Gastrocnemius medialis (tissue), 4 donors: Measurements from ENCODE around the gene CMTM2. TPM values are rescaled to one million over a fixed set of nuclear protein-coding genes. Genes with fewer than 3 reads are reported as not detected.

Experiments
- ATAC-seq, 2 donors: fragments of 150-250 bp; one replicate each; pipeline ENCODE4 v1.9.1; 2016
- DNase-seq, 2 donors: peaks; one replicate each; pipeline ENCODE4 v3.0.0-alpha.2; 2019
- H3K27ac ChIP-seq, 4 donors: fragments of 200-600 bp; sonication (generic); 1 replicate in 1 of 4; 2 replicates in 3 of 4; pipeline ENCODE4 v1.5.1; 2016 to 2018; ENCODE audit warnings: mild to moderate bottlenecking in 2 of 4, moderate library complexity in 1 of 4
- H3K27me3 ChIP-seq, 3 donors: fragments of 200-600 bp; sonication (generic) in 2 of 3; 1 replicate in 1 of 3; 2 replicates in 2 of 3; pipeline versions ENCODE4 v1.5.1 to v1.6.0; 2016 to 2019; ENCODE audit warnings: mild to moderate bottlenecking in 1 of 3, moderate library complexity in 1 of 3
- H3K36me3 ChIP-seq, 2 donors: fragments of 200-600 bp; sonication (generic) in 1 of 2; one replicate each; pipeline ENCODE4 v1.5.1; 2017 to 2018
- H3K4me1 ChIP-seq, 2 donors: fragments of 200-600 bp; sonication (generic) in 1 of 2; one replicate each; pipeline ENCODE4 v1.5.1; 2016 to 2017; ENCODE audit warnings: mild to moderate bottlenecking in 2 of 2
- H3K4me3 ChIP-seq, 4 donors: fragments of 200-600 bp; sonication (generic) in 3 of 4; 1 replicate in 1 of 4; 2 replicates in 3 of 4; pipeline ENCODE4 v1.5.1; 2016 to 2019; ENCODE audit warnings: mild to moderate bottlenecking in 2 of 4
- H3K9me3 ChIP-seq, 3 donors: fragments of 200-600 bp; sonication (generic) in 2 of 3; 1 replicate in 1 of 3; 2 replicates in 2 of 3; pipeline ENCODE4 v1.5.1; 2016 to 2019
- POLR2A ChIP-seq, 2 donors: fragments of 450-650 bp; IDR thresholded peaks; one replicate each; pipeline ENCODE4 v1.6.1; 2017; ENCODE audit warnings: antibody characterized with exemption in 2 of 2, mild to moderate bottlenecking in 2 of 2, moderate library complexity in 2 of 2
- in situ Hi-C, 4 donors: fragments of 200-750 bp; cut with MboI; loops; one replicate each; pipeline versions ENCODE4 v1.15.0 to v1.8.0; 2017; ENCODE audit warnings: low sequenced_read_pairs in 4 of 4
- intact Hi-C: fragments of 100-400 bp; cut with DNase I; formaldehyde crosslinking; loops from one replicate; pipeline ENCODE4 v1.15.1; 2023; ENCODE audit warnings: low total_unique reads
- total RNA-seq, 4 donors: library from RNA; depleted of rRNA; stranded (reverse); fragments of >200 nt; gene quantifications; one replicate each; pipeline versions ENCODE4 v1.1.0 to v1.2.3, GENCODE V29; 2016
- TF ChIP-seq, protein P1 (sequence below), 5 experiments: fragments of 450-650 bp in 3 of 5; fragments of 200-600 bp in 2 of 5; sonication (generic) in 2 of 5; IDR thresholded peaks in 4 of 5; conservative IDR thresholded peaks in 1 of 5; 1 replicate in 4 of 5; 2 replicates in 1 of 5; pipeline ENCODE4 v1.5.1; 2016 to 2019; ENCODE audit warnings: antibody characterized with exemption in 5 of 5, mild to moderate bottlenecking in 3 of 5, moderate library complexity in 3 of 5

CMTM2 gene, protein sequence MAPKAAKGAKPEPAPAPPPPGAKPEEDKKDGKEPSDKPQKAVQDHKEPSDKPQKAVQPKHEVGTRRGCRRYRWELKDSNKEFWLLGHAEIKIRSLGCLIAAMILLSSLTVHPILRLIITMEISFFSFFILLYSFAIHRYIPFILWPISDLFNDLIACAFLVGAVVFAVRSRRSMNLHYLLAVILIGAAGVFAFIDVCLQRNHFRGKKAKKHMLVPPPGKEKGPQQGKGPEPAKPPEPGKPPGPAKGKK
- not detected for total RNA-seq

DNA sequence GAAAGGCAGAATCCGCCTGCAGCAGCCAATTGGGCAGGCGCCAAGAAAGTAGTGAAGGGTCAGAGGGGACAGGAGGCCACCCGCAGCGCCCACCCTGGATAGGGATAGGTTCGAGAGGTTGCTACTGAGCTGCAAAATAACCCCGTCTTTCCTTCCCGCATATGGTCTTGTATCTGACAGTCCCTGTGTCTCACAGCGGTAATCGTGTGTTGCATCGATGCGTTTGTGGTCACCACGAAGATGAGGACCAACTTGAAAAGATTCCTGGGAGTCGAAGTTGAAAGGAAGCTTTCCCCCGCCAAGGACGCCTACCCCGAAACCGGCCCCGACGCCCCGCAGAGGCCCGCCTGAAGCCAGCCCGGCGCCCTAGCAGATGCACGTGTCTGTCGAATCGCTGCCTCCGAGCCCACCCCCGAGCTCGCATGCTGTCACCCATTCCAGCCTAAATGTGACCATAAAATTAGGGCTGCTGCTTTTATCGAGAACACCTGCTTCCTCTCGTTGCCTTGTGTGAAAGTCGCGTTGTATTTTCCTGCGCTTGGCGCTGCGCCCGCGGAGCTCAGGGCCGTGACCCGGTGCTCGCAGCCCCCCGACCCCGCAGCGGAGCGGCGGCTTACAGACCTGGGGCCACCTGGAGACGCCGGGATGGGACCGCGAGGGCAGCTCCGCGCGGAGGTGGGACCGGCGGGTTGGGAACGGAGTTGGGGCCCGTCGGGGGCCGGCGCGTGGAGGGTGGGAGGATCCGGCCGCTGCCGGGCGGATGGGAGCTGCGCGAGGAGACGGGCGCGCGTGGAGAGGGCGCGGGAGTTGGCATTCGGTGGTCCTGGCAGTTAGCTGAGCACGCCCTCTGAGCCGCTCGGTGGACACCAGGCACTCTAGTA is at the start of gene CMTM2:
Gene CMTM2, plus strand, starts transcription at position 813 of the 881 bp plus-strand sequence. CDS start 145 bp downstream, outside the sequence.
- no peaks in the 10 kb centered on the region for H3K9me3 ChIP-seq
- TF ChIP-seq, protein P1, sequence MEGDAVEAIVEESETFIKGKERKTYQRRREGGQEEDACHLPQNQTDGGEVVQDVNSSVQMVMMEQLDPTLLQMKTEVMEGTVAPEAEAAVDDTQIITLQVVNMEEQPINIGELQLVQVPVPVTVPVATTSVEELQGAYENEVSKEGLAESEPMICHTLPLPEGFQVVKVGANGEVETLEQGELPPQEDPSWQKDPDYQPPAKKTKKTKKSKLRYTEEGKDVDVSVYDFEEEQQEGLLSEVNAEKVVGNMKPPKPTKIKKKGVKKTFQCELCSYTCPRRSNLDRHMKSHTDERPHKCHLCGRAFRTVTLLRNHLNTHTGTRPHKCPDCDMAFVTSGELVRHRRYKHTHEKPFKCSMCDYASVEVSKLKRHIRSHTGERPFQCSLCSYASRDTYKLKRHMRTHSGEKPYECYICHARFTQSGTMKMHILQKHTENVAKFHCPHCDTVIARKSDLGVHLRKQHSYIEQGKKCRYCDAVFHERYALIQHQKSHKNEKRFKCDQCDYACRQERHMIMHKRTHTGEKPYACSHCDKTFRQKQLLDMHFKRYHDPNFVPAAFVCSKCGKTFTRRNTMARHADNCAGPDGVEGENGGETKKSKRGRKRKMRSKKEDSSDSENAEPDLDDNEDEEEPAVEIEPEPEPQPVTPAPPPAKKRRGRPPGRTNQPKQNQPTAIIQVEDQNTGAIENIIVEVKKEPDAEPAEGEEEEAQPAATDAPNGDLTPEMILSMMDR (IDR thresholded peaks at IDR 0.05 in 4 of 5, conservative IDR thresholded peaks at IDR 0.05 in 1 of 5): no peak
- TF ChIP-seq POLR2A (IDR thresholded peaks at IDR 0.05): no peak
- no peak for ATAC-seq
- in situ Hi-C loops: no loop called here
- DNase-seq: no peak
- intact Hi-C loops: no loop called here
- peaks cover 13 to 29% (median 20%) of the 10 kb centered on the region in 3 donors for H3K27me3 ChIP-seq
- H3K27ac ChIP-seq: no peak within 1 kb of the TSS
- peaks cover 27% of the 10 kb centered on the region in 2 donors for H3K4me1 ChIP-seq
- no peaks in the 10 kb centered on the region for H3K36me3 ChIP-seq
- peak within 1 kb of the TSS; percentile 17 to 45 (median 33) for H3K4me3 ChIP-seq

DNA sequence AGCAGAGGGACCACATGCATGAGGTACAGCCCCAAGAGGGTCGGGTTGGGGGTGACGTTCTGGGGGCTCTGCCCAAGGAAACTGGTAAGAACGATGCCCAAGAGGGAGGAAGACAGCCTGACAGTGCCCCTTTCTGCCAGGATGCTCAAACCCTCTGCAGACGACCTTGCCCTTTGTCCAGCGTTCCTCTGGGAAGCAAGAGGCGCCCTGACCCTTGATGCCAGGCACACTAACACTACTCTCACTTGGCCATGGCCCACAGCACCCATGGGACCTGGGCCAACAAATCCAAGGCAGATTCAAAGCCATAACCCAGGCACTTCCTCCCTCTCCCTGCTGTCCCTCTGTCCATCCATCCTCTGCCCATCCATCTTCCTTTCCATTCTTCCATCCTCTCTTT is 49.8 kb upstream of the CMTM2 start:
- DNase-seq (no peak), ATAC-seq (no peak)
- Histone ChIP-seq H3K4me1 (peaks cover 8 to 19% of the 10 kb centered on the region in 2 donors), H3K9me3 (no peaks in the 10 kb centered on the region), H3K36me3 (peaks cover 0 to 45% of the 10 kb centered on the region in 2 donors), H3K4me3 (no peak overlapping the region), H3K27me3 (no peaks in the 10 kb centered on the region), H3K27ac (no peak overlapping the region)
- no peak for TF ChIP-seq POLR2A (IDR thresholded peaks at IDR 0.05)
- TF ChIP-seq, protein P1 (IDR thresholded peaks at IDR 0.05 in 4 of 5, conservative IDR thresholded peaks at IDR 0.05 in 1 of 5): no peak
- in situ Hi-C loops: no loop called here
- intact Hi-C loops: no loop called here

DNA sequence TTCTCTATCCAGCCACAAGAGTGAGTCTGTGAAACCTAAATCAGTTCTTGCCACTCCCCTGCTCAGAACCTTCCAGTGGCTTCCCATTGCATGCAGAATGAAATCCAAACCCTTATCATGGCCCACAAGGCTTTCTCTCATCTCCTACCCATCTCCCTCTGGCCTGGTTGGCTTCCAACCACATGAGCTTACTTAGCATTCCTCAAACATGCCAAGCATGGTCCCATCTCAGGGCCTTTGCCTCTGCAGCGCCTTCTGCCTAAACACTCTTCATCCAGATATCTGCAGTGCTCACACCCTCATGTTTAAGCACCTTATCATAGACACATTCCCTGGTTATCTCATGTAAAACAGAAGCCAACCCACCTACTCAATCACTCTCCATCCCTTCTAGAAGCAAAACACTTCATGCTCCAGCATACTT is 44.9 kb upstream of the CMTM2 start:
- H3K36me3 ChIP-seq: peaks cover 0 to 47% of the 10 kb centered on the region in 2 donors
- H3K4me3 ChIP-seq: no peak overlapping the region
- no peaks in the 10 kb centered on the region for H3K9me3 ChIP-seq
- ATAC-seq (peak; percentile 27 to 50), DNase-seq (peak in 1 of 2 donors; percentile 27)
- H3K27ac ChIP-seq: peak overlapping the region in 1 of 4 donors; percentile 35
- in situ Hi-C loops (no loop called here), intact Hi-C loops (no loop called here)
- TF ChIP-seq POLR2A (IDR thresholded peaks at IDR 0.05): no peak
- TF ChIP-seq, protein P1 (IDR thresholded peaks at IDR 0.05 in 4 of 5, conservative IDR thresholded peaks at IDR 0.05 in 1 of 5): no peak
- H3K27me3 ChIP-seq: no peaks in the 10 kb centered on the region
- peaks cover 10 to 19% of the 10 kb centered on the region in 2 donors for H3K4me1 ChIP-seq

DNA sequence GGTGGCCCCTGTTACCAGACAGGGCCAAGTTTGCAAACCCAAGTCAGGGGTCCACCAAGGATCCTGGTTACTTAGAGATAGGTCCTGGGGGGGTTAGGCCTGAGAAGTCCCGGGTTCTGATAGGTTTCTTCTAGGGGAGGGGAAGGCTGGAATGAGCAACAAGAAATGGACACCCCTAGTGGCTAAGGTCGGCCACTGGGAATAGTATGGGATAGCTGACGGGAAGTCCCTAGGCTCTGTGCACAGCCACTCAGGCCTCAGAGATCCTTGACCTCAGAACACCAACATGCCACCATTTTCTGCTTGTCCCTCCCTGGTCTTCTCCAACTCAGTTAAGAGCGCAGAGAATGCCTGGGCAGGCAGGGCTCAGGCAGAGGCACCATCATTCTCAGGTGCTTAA is 42.7 kb upstream of the CMTM2 start:
- intact Hi-C loops (no loop called here), in situ Hi-C loops (no loop called here)
- TF ChIP-seq, protein P1 (IDR thresholded peaks at IDR 0.05 in 4 of 5, conservative IDR thresholded peaks at IDR 0.05 in 1 of 5): no peak
- TF ChIP-seq POLR2A (IDR thresholded peaks at IDR 0.05): no peak
- ATAC-seq: no peak
- peaks cover 10 to 19% of the 10 kb centered on the region in 2 donors for H3K4me1 ChIP-seq
- H3K4me3 ChIP-seq: no peak overlapping the region
- no peaks in the 10 kb centered on the region for H3K9me3 ChIP-seq
- DNase-seq: no peak
- no peak overlapping the region for H3K27ac ChIP-seq
- no peaks in the 10 kb centered on the region for H3K27me3 ChIP-seq
- H3K36me3 ChIP-seq: peaks cover 0 to 40% of the 10 kb centered on the region in 2 donors
